IMR-90 (cell line): ENCODE measurements around the gene PHF21A.

ENCODE experiments used
- CEBPB ChIP-seq: IDR thresholded peaks from 2 replicates; pipeline ENCODE4 v1.6.1; 2012; ENCODE audit warnings: low read depth, low read length, improper control_type of control experiment
- CTCF ChIP-seq: conservative IDR thresholded peaks from 2 replicates; pipeline ENCODE4 v1.5.1; 2012; ENCODE audit warnings: mild to moderate bottlenecking, low read depth, low read length, improper control_type of control experiment
- FOS ChIP-seq: fragments of 150-350 bp; IDR thresholded peaks from 2 replicates; pipeline ENCODE4 v1.6.1; 2016; ENCODE audit warnings: low read depth, low read length
- MAZ ChIP-seq: IDR thresholded peaks from 2 replicates; pipeline ENCODE4 v1.6.1; 2012; ENCODE audit warnings: low read depth, mild to moderate bottlenecking, low read length, improper control_type of control experiment, moderate library complexity, borderline replicate concordance
- POLR2A ChIP-seq: IDR thresholded peaks from 2 replicates; pipeline ENCODE4 v1.6.1; 2012; ENCODE audit warnings: mild to moderate bottlenecking, low read depth, low read length
- USF2 ChIP-seq: fragments of 150-350 bp; IDR thresholded peaks from 2 replicates; pipeline ENCODE4 v1.6.1; 2017; ENCODE audit warnings: mild to moderate bottlenecking, antibody characterized with exemption, low read length, low read depth

GRCh38 chr11:46118702-46119351, 2.4 kb downstream of the PHF21A start:
- TF ChIP-seq CTCF (no peak), POLR2A (no peak), CEBPB (no peak), MAZ (no peak), FOS (no peak), USF2 (no peak)
